Spleen (tissue), 7 donors: ENCODE data around the gene MUC5B.

Experiments
- POLR2A ChIP-seq, 3 donors: fragments of 450-650 bp; IDR thresholded peaks; one replicate each; pipeline ENCODE4 v1.5.1; 2017; ENCODE audit warnings: antibody characterized with exemption in 3 of 3, mild to moderate bottlenecking in 1 of 3
- POLR2AphosphoS5 ChIP-seq, 3 donors: sonication (generic); formaldehyde crosslinking; IDR thresholded peaks; one replicate each; pipeline ENCODE4 v1.5.1; 2017; ENCODE audit warnings: antibody characterized with exemption in 3 of 3
- TF ChIP-seq, protein P1 (sequence below), 11 experiments: fragments of 200-600 bp in 7 of 11; fragments of 450-650 bp in 4 of 11; sonication (generic) in 4 of 11; IDR thresholded peaks in 8 of 11; conservative IDR thresholded peaks in 3 of 11; 1 replicate in 7 of 11; 2 replicates in 4 of 11; pipeline versions ENCODE4 v1.4.0 to v1.8.0; 2016 to 2021; ENCODE audit warnings: antibody characterized with exemption in 11 of 11, inconsistent platforms in 4 of 11, mild to moderate bottlenecking in 1 of 11
- donor health status: DM: no; HTN: no; CAD: no; lungs with moderate emphysema.
- donor health status: DM: no; HTN: no; CAD: no.
- donor health status: DM: no; HTN: no; CAD: no.

- TF ChIP-seq, protein P1, sequence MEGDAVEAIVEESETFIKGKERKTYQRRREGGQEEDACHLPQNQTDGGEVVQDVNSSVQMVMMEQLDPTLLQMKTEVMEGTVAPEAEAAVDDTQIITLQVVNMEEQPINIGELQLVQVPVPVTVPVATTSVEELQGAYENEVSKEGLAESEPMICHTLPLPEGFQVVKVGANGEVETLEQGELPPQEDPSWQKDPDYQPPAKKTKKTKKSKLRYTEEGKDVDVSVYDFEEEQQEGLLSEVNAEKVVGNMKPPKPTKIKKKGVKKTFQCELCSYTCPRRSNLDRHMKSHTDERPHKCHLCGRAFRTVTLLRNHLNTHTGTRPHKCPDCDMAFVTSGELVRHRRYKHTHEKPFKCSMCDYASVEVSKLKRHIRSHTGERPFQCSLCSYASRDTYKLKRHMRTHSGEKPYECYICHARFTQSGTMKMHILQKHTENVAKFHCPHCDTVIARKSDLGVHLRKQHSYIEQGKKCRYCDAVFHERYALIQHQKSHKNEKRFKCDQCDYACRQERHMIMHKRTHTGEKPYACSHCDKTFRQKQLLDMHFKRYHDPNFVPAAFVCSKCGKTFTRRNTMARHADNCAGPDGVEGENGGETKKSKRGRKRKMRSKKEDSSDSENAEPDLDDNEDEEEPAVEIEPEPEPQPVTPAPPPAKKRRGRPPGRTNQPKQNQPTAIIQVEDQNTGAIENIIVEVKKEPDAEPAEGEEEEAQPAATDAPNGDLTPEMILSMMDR (IDR thresholded peaks at IDR 0.05 in 8 of 11, conservative IDR thresholded peaks at IDR 0.05 in 3 of 11), result no peak
- no peak for TF ChIP-seq POLR2A (IDR thresholded peaks at IDR 0.05)
- TF ChIP-seq POLR2AphosphoS5 (IDR thresholded peaks at IDR 0.05), result no peak
These were observed 19.4 kb downstream of the MUC5B start for GRCh38 chr11:1242289-1242688.
